ENCODE data around the gene GALNT1. TPM values are rescaled to one million over a fixed set of nuclear protein-coding genes. Genes with fewer than 3 reads are reported as not detected.

Gene GALNT1
- 54.0 and 55.0 TPM in 2 replicates for total RNA-seq (2013; cell fraction: nucleolus; rRNA removed)
- total RNA-seq (2014; rRNA removed), result 33.4 and 38.3 TPM in 2 replicates
- 49.5 and 51.3 TPM in 2 replicates for total RNA-seq (2014; rRNA removed; fragmentation: Illumina TruSeq; extraction: Trizol)
- total RNA-seq (2021), result 53.7 and 56.5 TPM in 2 replicates
- polyA plus RNA-seq (2011; ENCODE audit: low read depth), result 12.6 TPM
- 45.5 and 65.5 TPM in 2 replicates for polyA plus RNA-seq (2011; rRNA removed)
- polyA plus RNA-seq (2011; cell fraction: cytosol; rRNA removed), result 16.3 and 17.2 TPM in 2 replicates
- 9.9 TPM in 2 replicates for polyA plus RNA-seq (2011; cell fraction: nucleus; rRNA removed)
- polyA plus RNA-seq (2012), result 14.0 and 17.7 TPM in 2 replicates
- 41.9 and 51.7 TPM in 2 replicates for polyA plus RNA-seq (2014; fragmentation: Illumina TruSeq; extraction: Trizol)
- polyA plus RNA-seq (2014; fragmentation: Nextera tagmentation; extraction: Ambion mirVana), result 10 to 100 TPM; 16.6 to 18.4 TPM
- polyA plus RNA-seq (2014; rRNA removed), result 24.5 and 26.3 TPM in 2 replicates
- polyA plus RNA-seq (2016; fragmentation: Nextera tagmentation; extraction: Ambion mirVana), result 1 to 10 TPM; 8.0 to 9.0 TPM
- polyA minus RNA-seq (2011; rRNA and poly(A)+ RNA removed), result 34.6 and 61.2 TPM in 2 replicates
- polyA minus RNA-seq (2011; cell fraction: cytosol; rRNA and poly(A)+ RNA removed), result 18.4 and 25.1 TPM in 2 replicates
- 11.2 and 18.2 TPM in 2 replicates for polyA minus RNA-seq (2011; cell fraction: nucleus; rRNA and poly(A)+ RNA removed)
- Bru-seq, nascent RNA, result percentile 66 among the genes with signal in this experiment
- BruChase-seq, experiment 1, labeled RNA remaining after a 6-hour chase, result percentile 76 among the genes with signal in this experiment
- percentile 66 among the genes with signal in this experiment for BruChase-seq, experiment 2, labeled RNA remaining after a 2-hour chase
- long read RNA-seq, experiment 1, partial matches to known transcripts, result 3 of 9 reads
- long read RNA-seq, experiment 1, other reads (novel, unspliced or antisense), result 5 of 9 reads
- long read RNA-seq, experiment 2, partial matches to known transcripts, result 29 of 56 reads
- long read RNA-seq, experiment 2, other reads (novel, unspliced or antisense), result 24 of 56 reads

- Histone ChIP-seq H3K27me3 (replicated peaks in 1 of 2; ENCODE audit: control insufficient read depth in 2 of 2, insufficient read depth in 2 of 2, low read length in 1 of 2) (no peaks in the 10 kb centered on the region), H3K27ac (ENCODE audit: control insufficient read depth, insufficient read depth) (peak within 1 kb of the TSS; percentile 69), H3K79me2 (ENCODE audit: control insufficient read depth, insufficient read depth, low read length) (peaks cover 19% of the 10 kb centered on the region), H3K36me3 (ENCODE audit: control insufficient read depth in 2 of 2, insufficient read depth in 2 of 2, low read length in 1 of 2) (no peaks in the 10 kb centered on the region), H3K4me1 (ENCODE audit: control insufficient read depth, insufficient read depth, low read length) (peaks cover 19% of the 10 kb centered on the region), H3K9ac (ENCODE audit: control insufficient read depth, insufficient read depth, low read length) (peak within 1 kb of the TSS; percentile 84), H4K20me1 (ENCODE audit: control insufficient read depth, insufficient read depth) (no peaks in the 10 kb centered on the region; the same call in 1 of the 2 replicates), H3K9me3 (replicated peaks; ENCODE audit: control insufficient read depth, insufficient read depth, low read length) (peaks cover 10% of the 10 kb centered on the region), H3K4me3 (peak within 1 kb of the TSS; percentile 99), H3K4me2 (ENCODE audit: control insufficient read depth, insufficient read depth) (peak within 1 kb of the TSS; percentile 97), H2AFZ (ENCODE audit: control insufficient read depth, low read depth, low read length) (peak within 1 kb of the TSS; percentile 81)
- ChIA-PET POLR2A (interaction anchor here (0.5 to 2.8 kb wide), 5 partner anchors 10 to 138 kb away, joined by 3 to 7 read pairs (median 4); partner anchors contain the start of gene INO80C), SMC1A (ENCODE audit: uncharacterized antibody, unreplicated experiment) (interaction anchor here (0.9 to 2.7 kb wide), 8 partner anchors 11 to 103 kb away, joined by 3 to 12 read pairs (median 7); no protein-coding TSS in a partner anchor), CTCF (interaction anchor here (0.7 to 1.3 kb wide), 3 partner anchors 13 to 194 kb away, joined by 3 read pairs; no protein-coding TSS in a partner anchor), RAD21 (ENCODE audit: unreplicated experiment) (interaction anchor here (1.1 to 2.5 kb wide), 4 partner anchors 10 to 703 kb away, joined by 3 to 8 read pairs (median 3); no protein-coding TSS in a partner anchor)
- in situ Hi-C loops (cut with MboI) (loop anchor here (10.0 to 25.0 kb wide), 2 partner anchors 393 to 1231 kb away; partner anchors contain the start of gene RMP24), intact Hi-C loops (cut with micrococcal nuclease; ENCODE audit: unreplicated experiment) (loop anchor here (10.0 kb wide), 2 partner anchors 83 to 173 kb away; no protein-coding TSS in a partner anchor)
- DNase-seq (ENCODE audit: low read depth, low spot score) (no peak), FAIRE-seq (no peak), ATAC-seq (no peak)
- WGBS (ENCODE audit: insufficient coverage, insufficient replicate concordance, low lambda C conversion rate, missing lambda C conversion rate), result no CpG with 5 or more reads among the region's 74 CpGs
- no TSS peak for BruUV-seq (replicated peaks)
- TF ChIP-seq RFX5 (IDR thresholded peaks at IDR 0.05; ENCODE audit: low read depth, low read length) (no peak), POU2F2 (IDR thresholded peaks at IDR 0.05; ENCODE audit: borderline replicate concordance, low read depth, low read length) (no peak), HDGF (IDR thresholded peaks at IDR 0.05) (no peak), SMAD5 (IDR thresholded peaks at IDR 0.05; ENCODE audit: low read depth) (no peak), SMC3 (IDR thresholded peaks at IDR 0.05; ENCODE audit: borderline replicate concordance, low read length) (no peak), RBBP5 (conservative IDR thresholded peaks at IDR 0.05) (no peak), MEF2A (IDR thresholded peaks at IDR 0.05; ENCODE audit: insufficient read depth, low read depth, low read length) (no peak), E2F4 (IDR thresholded peaks at IDR 0.05; ENCODE audit: low read depth, low read length) (no peak), USF2 (IDR thresholded peaks at IDR 0.05; ENCODE audit: borderline replicate concordance, low read depth, low read length) (no peak), PAX5 (IDR thresholded peaks at IDR 0.05; ENCODE audit: borderline replicate concordance, low read depth, low read length) (no peak), CEBPZ (IDR thresholded peaks at IDR 0.05; ENCODE audit: low read depth, low read length) (no peak), HDAC6 (IDR thresholded peaks at IDR 0.05; ENCODE audit: unreplicated experiment) (no peak)
These were observed at the start of gene GALNT1 for GRCh38 chr18:35581546-35581897. GALNT1 (plus strand) TSS chr18:35581740; CDS start chr18:35654663, 72,923 bp downstream.
